ENCODE data around the gene TRNAU1AP.

GRCh38 chr1:28591708-28592320 is 38.9 kb downstream of the TRNAU1AP start, which contains the start of gene RAB42:
- TF ChIP-seq POLR2AphosphoS5 (IDR thresholded peaks at IDR 0.05; ENCODE audit: low read depth, low read length) (no peak), REST (IDR thresholded peaks at IDR 0.05; ENCODE audit: insufficient read depth in 1 of 2, low read depth in 2 of 2, low read length in 2 of 2) (no peak), FOXP2 (optimal IDR thresholded peaks at IDR 0.05; ENCODE audit: borderline replicate concordance, extremely low read depth, extremely low read length, insufficient read depth) (no peak)

Measured in PFSK-1 (cell line).